Measurements from ENCODE around the gene TRIM52. TPM values are rescaled to one million over a fixed set of nuclear protein-coding genes. Genes with fewer than 3 reads are reported as not detected.

The TRIM52 gene
- total and polyA plus RNA-seq, 9 of the 15 experiments (the other 6 are each of a cell fraction or from before 2014, with no cell fraction given), result 3.3 to 21.9 (median 13.5) TPM

DNA sequence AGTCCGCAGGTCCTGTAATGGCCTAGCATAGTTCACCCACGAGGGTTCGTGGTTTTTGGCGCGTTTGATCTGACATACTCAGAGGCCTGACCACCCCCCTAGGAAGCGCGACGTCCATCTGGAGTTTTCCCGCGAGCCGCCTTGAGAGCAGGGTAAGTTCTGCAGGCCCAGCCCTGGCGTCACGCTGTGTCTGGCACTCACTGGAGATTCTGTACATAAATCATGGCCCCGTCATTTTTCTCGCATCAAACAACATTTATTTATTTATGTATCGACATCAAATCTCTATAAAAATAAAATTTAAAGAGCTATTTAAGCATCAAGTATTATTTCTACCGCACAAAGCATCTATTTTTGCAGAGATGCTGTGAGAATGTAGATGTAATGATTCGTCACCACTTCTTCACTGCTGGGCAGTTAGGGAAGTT is 38.3 kb downstream of the TRIM52 start (continued):
- TF ChIP-seq, protein P1, sequence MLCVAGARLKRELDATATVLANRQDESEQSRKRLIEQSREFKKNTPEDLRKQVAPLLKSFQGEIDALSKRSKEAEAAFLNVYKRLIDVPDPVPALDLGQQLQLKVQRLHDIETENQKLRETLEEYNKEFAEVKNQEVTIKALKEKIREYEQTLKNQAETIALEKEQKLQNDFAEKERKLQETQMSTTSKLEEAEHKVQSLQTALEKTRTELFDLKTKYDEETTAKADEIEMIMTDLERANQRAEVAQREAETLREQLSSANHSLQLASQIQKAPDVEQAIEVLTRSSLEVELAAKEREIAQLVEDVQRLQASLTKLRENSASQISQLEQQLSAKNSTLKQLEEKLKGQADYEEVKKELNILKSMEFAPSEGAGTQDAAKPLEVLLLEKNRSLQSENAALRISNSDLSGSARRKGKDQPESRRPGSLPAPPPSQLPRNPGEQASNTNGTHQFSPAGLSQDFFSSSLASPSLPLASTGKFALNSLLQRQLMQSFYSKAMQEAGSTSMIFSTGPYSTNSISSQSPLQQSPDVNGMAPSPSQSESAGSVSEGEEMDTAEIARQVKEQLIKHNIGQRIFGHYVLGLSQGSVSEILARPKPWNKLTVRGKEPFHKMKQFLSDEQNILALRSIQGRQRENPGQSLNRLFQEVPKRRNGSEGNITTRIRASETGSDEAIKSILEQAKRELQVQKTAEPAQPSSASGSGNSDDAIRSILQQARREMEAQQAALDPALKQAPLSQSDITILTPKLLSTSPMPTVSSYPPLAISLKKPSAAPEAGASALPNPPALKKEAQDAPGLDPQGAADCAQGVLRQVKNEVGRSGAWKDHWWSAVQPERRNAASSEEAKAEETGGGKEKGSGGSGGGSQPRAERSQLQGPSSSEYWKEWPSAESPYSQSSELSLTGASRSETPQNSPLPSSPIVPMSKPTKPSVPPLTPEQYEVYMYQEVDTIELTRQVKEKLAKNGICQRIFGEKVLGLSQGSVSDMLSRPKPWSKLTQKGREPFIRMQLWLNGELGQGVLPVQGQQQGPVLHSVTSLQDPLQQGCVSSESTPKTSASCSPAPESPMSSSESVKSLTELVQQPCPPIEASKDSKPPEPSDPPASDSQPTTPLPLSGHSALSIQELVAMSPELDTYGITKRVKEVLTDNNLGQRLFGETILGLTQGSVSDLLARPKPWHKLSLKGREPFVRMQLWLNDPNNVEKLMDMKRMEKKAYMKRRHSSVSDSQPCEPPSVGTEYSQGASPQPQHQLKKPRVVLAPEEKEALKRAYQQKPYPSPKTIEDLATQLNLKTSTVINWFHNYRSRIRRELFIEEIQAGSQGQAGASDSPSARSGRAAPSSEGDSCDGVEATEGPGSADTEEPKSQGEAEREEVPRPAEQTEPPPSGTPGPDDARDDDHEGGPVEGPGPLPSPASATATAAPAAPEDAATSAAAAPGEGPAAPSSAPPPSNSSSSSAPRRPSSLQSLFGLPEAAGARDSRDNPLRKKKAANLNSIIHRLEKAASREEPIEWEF (CRISPR knock-in tag; IDR thresholded peaks at IDR 0.05), result no peak
- no peak for TF ChIP-seq NCOA6 (IDR thresholded peaks at IDR 0.05)
- TF ChIP-seq ZNF41 (CRISPR knock-in tag; conservative IDR thresholded peaks at IDR 0.05), result 0 out of 2 replicates have a peak, but pooled peaks have one; percentile 36
- no peak for TF ChIP-seq ZNF384 (IDR thresholded peaks at IDR 0.05; ENCODE audit: low read depth, low read length)
- TF ChIP-seq PPARD (CRISPR knock-in tag; IDR thresholded peaks at IDR 0.05), result no peak
- TF ChIP-seq, protein P2, sequence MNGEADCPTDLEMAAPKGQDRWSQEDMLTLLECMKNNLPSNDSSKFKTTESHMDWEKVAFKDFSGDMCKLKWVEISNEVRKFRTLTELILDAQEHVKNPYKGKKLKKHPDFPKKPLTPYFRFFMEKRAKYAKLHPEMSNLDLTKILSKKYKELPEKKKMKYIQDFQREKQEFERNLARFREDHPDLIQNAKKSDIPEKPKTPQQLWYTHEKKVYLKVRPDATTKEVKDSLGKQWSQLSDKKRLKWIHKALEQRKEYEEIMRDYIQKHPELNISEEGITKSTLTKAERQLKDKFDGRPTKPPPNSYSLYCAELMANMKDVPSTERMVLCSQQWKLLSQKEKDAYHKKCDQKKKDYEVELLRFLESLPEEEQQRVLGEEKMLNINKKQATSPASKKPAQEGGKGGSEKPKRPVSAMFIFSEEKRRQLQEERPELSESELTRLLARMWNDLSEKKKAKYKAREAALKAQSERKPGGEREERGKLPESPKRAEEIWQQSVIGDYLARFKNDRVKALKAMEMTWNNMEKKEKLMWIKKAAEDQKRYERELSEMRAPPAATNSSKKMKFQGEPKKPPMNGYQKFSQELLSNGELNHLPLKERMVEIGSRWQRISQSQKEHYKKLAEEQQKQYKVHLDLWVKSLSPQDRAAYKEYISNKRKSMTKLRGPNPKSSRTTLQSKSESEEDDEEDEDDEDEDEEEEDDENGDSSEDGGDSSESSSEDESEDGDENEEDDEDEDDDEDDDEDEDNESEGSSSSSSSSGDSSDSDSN (IDR thresholded peaks at IDR 0.05; ENCODE audit: borderline replicate concordance in 1 of 2, low read depth in 2 of 2, low read length in 2 of 2), result no peak
- TF ChIP-seq ZNF695 (CRISPR knock-in tag; IDR thresholded peaks at IDR 0.05), result 0 out of 2 replicates have a peak, but pooled peaks have one; percentile 17
- TF ChIP-seq, protein P3, sequence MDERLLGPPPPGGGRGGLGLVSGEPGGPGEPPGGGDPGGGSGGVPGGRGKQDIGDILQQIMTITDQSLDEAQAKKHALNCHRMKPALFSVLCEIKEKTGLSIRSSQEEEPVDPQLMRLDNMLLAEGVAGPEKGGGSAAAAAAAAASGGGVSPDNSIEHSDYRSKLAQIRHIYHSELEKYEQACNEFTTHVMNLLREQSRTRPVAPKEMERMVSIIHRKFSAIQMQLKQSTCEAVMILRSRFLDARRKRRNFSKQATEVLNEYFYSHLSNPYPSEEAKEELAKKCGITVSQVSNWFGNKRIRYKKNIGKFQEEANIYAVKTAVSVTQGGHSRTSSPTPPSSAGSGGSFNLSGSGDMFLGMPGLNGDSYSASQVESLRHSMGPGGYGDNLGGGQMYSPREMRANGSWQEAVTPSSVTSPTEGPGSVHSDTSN (CRISPR knock-in tag; IDR thresholded peaks at IDR 0.05; ENCODE audit: low read depth), result no peak
- TF ChIP-seq, protein P3 (tag; conservative IDR thresholded peaks at IDR 0.05; ENCODE audit: low read depth), result peak; percentile 70; the same call in 1 of the 2 replicates
- TF ChIP-seq, protein P4, sequence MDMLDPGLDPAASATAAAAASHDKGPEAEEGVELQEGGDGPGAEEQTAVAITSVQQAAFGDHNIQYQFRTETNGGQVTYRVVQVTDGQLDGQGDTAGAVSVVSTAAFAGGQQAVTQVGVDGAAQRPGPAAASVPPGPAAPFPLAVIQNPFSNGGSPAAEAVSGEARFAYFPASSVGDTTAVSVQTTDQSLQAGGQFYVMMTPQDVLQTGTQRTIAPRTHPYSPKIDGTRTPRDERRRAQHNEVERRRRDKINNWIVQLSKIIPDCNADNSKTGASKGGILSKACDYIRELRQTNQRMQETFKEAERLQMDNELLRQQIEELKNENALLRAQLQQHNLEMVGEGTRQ (CRISPR knock-in tag; IDR thresholded peaks at IDR 0.05), result no peak
- TF ChIP-seq FOXA3 (CRISPR knock-in tag; conservative IDR thresholded peaks at IDR 0.05 in 1 of 2, IDR thresholded peaks at IDR 0.05 in 1 of 2), result no peak
- TF ChIP-seq, protein P5, sequence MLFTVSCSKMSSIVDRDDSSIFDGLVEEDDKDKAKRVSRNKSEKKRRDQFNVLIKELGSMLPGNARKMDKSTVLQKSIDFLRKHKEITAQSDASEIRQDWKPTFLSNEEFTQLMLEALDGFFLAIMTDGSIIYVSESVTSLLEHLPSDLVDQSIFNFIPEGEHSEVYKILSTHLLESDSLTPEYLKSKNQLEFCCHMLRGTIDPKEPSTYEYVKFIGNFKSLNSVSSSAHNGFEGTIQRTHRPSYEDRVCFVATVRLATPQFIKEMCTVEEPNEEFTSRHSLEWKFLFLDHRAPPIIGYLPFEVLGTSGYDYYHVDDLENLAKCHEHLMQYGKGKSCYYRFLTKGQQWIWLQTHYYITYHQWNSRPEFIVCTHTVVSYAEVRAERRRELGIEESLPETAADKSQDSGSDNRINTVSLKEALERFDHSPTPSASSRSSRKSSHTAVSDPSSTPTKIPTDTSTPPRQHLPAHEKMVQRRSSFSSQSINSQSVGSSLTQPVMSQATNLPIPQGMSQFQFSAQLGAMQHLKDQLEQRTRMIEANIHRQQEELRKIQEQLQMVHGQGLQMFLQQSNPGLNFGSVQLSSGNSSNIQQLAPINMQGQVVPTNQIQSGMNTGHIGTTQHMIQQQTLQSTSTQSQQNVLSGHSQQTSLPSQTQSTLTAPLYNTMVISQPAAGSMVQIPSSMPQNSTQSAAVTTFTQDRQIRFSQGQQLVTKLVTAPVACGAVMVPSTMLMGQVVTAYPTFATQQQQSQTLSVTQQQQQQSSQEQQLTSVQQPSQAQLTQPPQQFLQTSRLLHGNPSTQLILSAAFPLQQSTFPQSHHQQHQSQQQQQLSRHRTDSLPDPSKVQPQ (CRISPR knock-in tag; IDR thresholded peaks at IDR 0.05; ENCODE audit: borderline replicate concordance), result no peak
- TF ChIP-seq NELFE (IDR thresholded peaks at IDR 0.05; ENCODE audit: insufficient read depth, insufficient read length), result no peak
